HCT116 (cell line): ENCODE measurements around the gene SKA1. TPM values are rescaled to one million over a fixed set of nuclear protein-coding genes. Genes with fewer than 3 reads are reported as not detected.

Experiments
- ATAC-seq: fragments of 200-7000 bp; cut with Tn5 transposase; 2 replicates; pipeline ENCODE4 v1.9.1; 2020; ENCODE audit warnings: mild to moderate bottlenecking, moderate library complexity
- BruUV-seq: library from RNA; stranded (reverse); fragments of 400-500 nt; replicated peaks from 2 replicates; lab custom pipeline; 2021; lab: Mats Ljungman, UMichigan
- CTCF ChIA-PET: fragments of 300-600 bp; sonication (Branson Sonifier 250); formaldehyde crosslinking; loops from one replicate; lab custom pipeline; 2021; ENCODE audit warnings: antibody characterized with exemption; lab: Charles Lee
- POLR2A ChIA-PET: fragments of 300-600, 350-600 bp; sonication (Branson Sonifier 250); formaldehyde crosslinking; loops from one replicate; lab custom pipeline; 2021; ENCODE audit warnings: antibody characterized with exemption; lab: Charles Lee
- RAD21 ChIA-PET, 2 experiments: fragments of 300-600 bp; sonication (Branson Sonifier 250); formaldehyde crosslinking; loops; one replicate each; lab custom pipeline; 2023; ENCODE audit warnings: low total read pairs in 2 of 2; ENCODE audit not compliant: uncharacterized antibody in 2 of 2, unreplicated experiment in 2 of 2, low non-redundant PET in 1 of 2; lab: Charles Lee
- DNase-seq: peaks from one replicate; pipeline ENCODE4 v3.0.0-alpha.2; 2010; ENCODE audit warnings: low read depth, low spot score
- H2AFZ ChIP-seq: fragments of 200-600 bp; shearing (Covaris generic), sonication (generic); 2 replicates; pipeline ENCODE4 v1.6.1; 2017; ENCODE audit warnings: low read depth, mixed run types, mixed read lengths, antibody characterized with exemption, low read length; ENCODE audit not compliant: poor library complexity, severe bottlenecking
- H3K27ac ChIP-seq: 2 replicates; pipeline ENCODE4 v1.5.1; 2012; ENCODE audit warnings: low read depth, low read length
- H3K27me3 ChIP-seq: fragments of 200-600 bp; sonication (generic); 2 replicates; pipeline ENCODE4 v1.6.1; 2016; ENCODE audit warnings: mixed run types, low read length, mixed read lengths; ENCODE audit not compliant: insufficient read depth
- H3K36me3 ChIP-seq, 2 experiments: fragments of 200-500 bp in 1 of 2; fragments of 200-600 bp in 1 of 2; sonication (Bioruptor generic) in 1 of 2; sonication (generic) in 1 of 2; 2 replicates each; pipeline versions ENCODE4 v1.5.1 to v1.6.1; 2014 to 2016; ENCODE audit warnings: low read length in 2 of 2, inconsistent platforms in 1 of 2, mixed read lengths in 1 of 2, mixed run types in 1 of 2; ENCODE audit not compliant: insufficient read depth in 2 of 2, control insufficient read depth in 1 of 2
- H3K4me1 ChIP-seq, 2 experiments: fragments of 200-600 bp in 1 of 2; sonication (generic) in 1 of 2; 2 replicates each; pipeline versions ENCODE4 v1.5.1 to v1.6.1; 2012 to 2017; ENCODE audit warnings: low read length in 2 of 2, inconsistent platforms in 1 of 2, mild to moderate bottlenecking in 1 of 2, mixed read lengths in 1 of 2, mixed run types in 1 of 2, moderate library complexity in 1 of 2; ENCODE audit not compliant: insufficient read depth in 2 of 2, control insufficient read depth in 1 of 2
- H3K4me2 ChIP-seq: fragments of 200-600 bp; sonication (generic); 2 replicates; pipeline ENCODE4 v1.6.1; 2017; ENCODE audit warnings: mixed run types, low read length, mixed read lengths
- H3K4me3 ChIP-seq, 2 experiments: fragments of 200-600 bp in 1 of 2; sonication (generic) in 1 of 2; replicated peaks in 1 of 2; 2 replicates each; pipeline ENCODE4 v1.5.1; 2011 to 2016; ENCODE audit warnings: low read length in 2 of 2, control low read depth in 1 of 2, low read depth in 1 of 2, mild to moderate bottlenecking in 1 of 2, mixed read lengths in 1 of 2, mixed run types in 1 of 2
- H3K79me2 ChIP-seq: fragments of 200-600 bp; sonication (generic); 2 replicates; pipeline ENCODE4 v1.6.1; 2017; ENCODE audit warnings: mild to moderate bottlenecking, mixed run types, low read length, moderate library complexity, mixed read lengths; ENCODE audit not compliant: insufficient read depth
- H3K9ac ChIP-seq: fragments of 200-600 bp; sonication (generic); 2 replicates; pipeline ENCODE4 v1.6.1; 2016; ENCODE audit warnings: low read length, mixed read lengths
- H3K9me2 ChIP-seq: fragments of 200-600 bp; sonication (generic), shearing (Covaris generic); 2 replicates; pipeline ENCODE4 v1.6.1; 2017; ENCODE audit warnings: mixed run types, mild to moderate bottlenecking, moderate library complexity; ENCODE audit not compliant: insufficient read depth
- H3K9me3 ChIP-seq, 2 experiments: fragments of 200-500 bp in 1 of 2; fragments of 200-600 bp in 1 of 2; sonication (Bioruptor generic) in 1 of 2; sonication (generic) in 1 of 2; 2 replicates each; pipeline ENCODE4 v1.6.1; 2014 to 2017; ENCODE audit warnings: low read length in 2 of 2, mixed read lengths in 2 of 2, inconsistent platforms in 1 of 2, low read depth in 1 of 2, mild to moderate bottlenecking in 1 of 2, mixed run types in 1 of 2, moderate library complexity in 1 of 2; ENCODE audit not compliant: control insufficient read depth in 1 of 2, insufficient read depth in 1 of 2
- H4K20me1 ChIP-seq: fragments of 200-600 bp; sonication (generic), shearing (Covaris generic); 2 replicates; pipeline ENCODE4 v1.6.1; 2017; ENCODE audit warnings: mixed run types, mild to moderate bottlenecking, moderate library complexity; ENCODE audit not compliant: insufficient read depth
- ELF1 ChIP-seq: IDR thresholded peaks from 2 replicates; pipeline ENCODE4 v1.6.1; 2012; ENCODE audit warnings: low read depth, borderline replicate concordance
- EZH2phosphoT487 ChIP-seq: fragments of 200-600 bp; IDR thresholded peaks from 2 replicates; pipeline ENCODE4 v1.6.1; 2018; ENCODE audit warnings: antibody characterized with exemption, borderline replicate concordance
- RAD21 ChIP-seq: IDR thresholded peaks from 2 replicates; pipeline ENCODE4 v1.6.1; 2012; ENCODE audit warnings: low read depth, mild to moderate bottlenecking
- REST ChIP-seq: IDR thresholded peaks from 2 replicates; pipeline ENCODE4 v1.6.1; 2012; ENCODE audit warnings: low read depth
- intact Hi-C: fragments of 100-400 bp; cut with micrococcal nuclease; formaldehyde crosslinking; loops from 2 replicates; pipeline ENCODE4 v1.10.0; 2022
- total RNA-seq: library from RNA; stranded (reverse); gene quantifications from one replicate; pipeline ENCODE4 v1.2.1, GENCODE V29; 2021; ENCODE audit not compliant: unreplicated experiment

SKA1 gene
- total RNA-seq, 1 experiment from 2014 or later: 34.5 TPM

GRCh38 chr18:50388988-50389387 lies 14.1 kb downstream of the SKA1 start:
- CTCF ChIA-PET: no interaction called here
- BruUV-seq: no TSS peak

More at GRCh38 chr18:50388988-50389387, 14.1 kb downstream of the SKA1 start:
- Histone ChIP-seq H3K9me3 (no peaks in the 10 kb centered on the region), H3K4me3 (no peak overlapping the region), H3K27me3 (no peaks in the 10 kb centered on the region), H3K27ac (no peak overlapping the region)
- no peak for DNase-seq
- intact Hi-C loops: no loop called here
- TF ChIP-seq EZH2phosphoT487: no peak
- TF ChIP-seq ELF1: no peak
- TF ChIP-seq REST: no peak
- TF ChIP-seq RAD21: no peak
- TF ChIP-seq, all 23 proteins: peak for 0
- H4K20me1 ChIP-seq: no peaks in the 10 kb centered on the region
- no peaks in the 10 kb centered on the region for H3K79me2 ChIP-seq
- no peak overlapping the region for H3K4me2 ChIP-seq
- no peak overlapping the region for H2AFZ ChIP-seq
- no peaks in the 10 kb centered on the region for H3K4me1 ChIP-seq
- RAD21 ChIA-PET: no interaction called here
- H3K36me3 ChIP-seq: peaks cover 2 to 19% of the 10 kb centered on the region in 2 experiments; a peak in 3 of 4 replicates
- H3K9ac ChIP-seq: no peak overlapping the region
- POLR2A ChIA-PET: no interaction called here
- ATAC-seq: no peak
- no peaks in the 10 kb centered on the region for H3K9me2 ChIP-seq
